ENCODE data around the gene FAM20B. TPM values are rescaled to one million over a fixed set of nuclear protein-coding genes. Genes with fewer than 3 reads are reported as not detected.

FAM20B gene
- total RNA-seq, 2 experiments from 2014 or later, result 25.5 to 27.2 TPM

GRCh38 chr1:179043907-179044306 is 18.2 kb downstream of the FAM20B start:
- no peak overlapping the region for H3K4me3 Mint-ChIP-seq
- peaks cover 3% of the 10 kb centered on the region for H3K36me3 Mint-ChIP-seq (ENCODE audit: low read depth)
- ChIA-PET CTCF (no interaction called here), POLR2A (no interaction called here)
- H3K4me1 Mint-ChIP-seq, result peaks cover 5% of the 10 kb centered on the region
- DNase-seq, result no peak
- H3K27ac Mint-ChIP-seq, result no peak overlapping the region
- no peaks in the 10 kb centered on the region for H3K9me3 Mint-ChIP-seq
- H3K27me3 Mint-ChIP-seq, result no peaks in the 10 kb centered on the region

- POLR2A ChIA-PET, result no interaction called here
- Mint-ChIP-seq H3K4me3 (no peak overlapping the region), H3K27me3 (no peaks in the 10 kb centered on the region), H3K4me1 (no peaks in the 10 kb centered on the region), H3K27ac (no peak overlapping the region), H3K36me3 (ENCODE audit: low read depth) (peaks cover 3% of the 10 kb centered on the region), H3K9me3 (no peaks in the 10 kb centered on the region)
- no peak for DNase-seq
- CTCF ChIA-PET, result interaction anchor here (1.6 kb wide), 1 partner anchor 44 kb away, joined by 4 read pairs; no protein-coding TSS in a partner anchor
Observed at GRCh38 chr1:179046808-179047635, 21.3 kb downstream of the FAM20B start.

- no peaks in the 10 kb centered on the region for H3K9me3 Mint-ChIP-seq
- DNase-seq, result no peak
- no peak overlapping the region for H3K4me3 Mint-ChIP-seq
- POLR2A ChIA-PET, result no interaction called here
- no peak overlapping the region for H3K27ac Mint-ChIP-seq
- CTCF ChIA-PET, result interaction anchor here (1.6 kb wide), 1 partner anchor 44 kb away, joined by 4 read pairs; no protein-coding TSS in a partner anchor
- H3K27me3 Mint-ChIP-seq, result no peaks in the 10 kb centered on the region
- no peaks in the 10 kb centered on the region for H3K4me1 Mint-ChIP-seq
- H3K36me3 Mint-ChIP-seq (ENCODE audit: low read depth), result peaks cover 3% of the 10 kb centered on the region
Observed at GRCh38 chr1:179047636-179047997, 21.9 kb downstream of the FAM20B start.

GRCh38 chr1:179048339-179049124 is 22.8 kb downstream of the FAM20B start:
- H3K4me3 Mint-ChIP-seq, result no peak overlapping the region
- no peaks in the 10 kb centered on the region for H3K4me1 Mint-ChIP-seq
- peaks cover 3% of the 10 kb centered on the region for H3K36me3 Mint-ChIP-seq (ENCODE audit: low read depth)
- H3K27me3 Mint-ChIP-seq, result no peaks in the 10 kb centered on the region
- POLR2A ChIA-PET, result no interaction called here
- CTCF ChIA-PET, result interaction anchor here (1.6 kb wide), 1 partner anchor 45 kb away, joined by 4 read pairs; no protein-coding TSS in a partner anchor
- H3K27ac Mint-ChIP-seq, result no peak overlapping the region
- H3K9me3 Mint-ChIP-seq, result no peaks in the 10 kb centered on the region
- DNase-seq, result no peak

GRCh38 chr1:179052776-179053175 is 27.1 kb downstream of the FAM20B start:
- H3K9me3 Mint-ChIP-seq, result no peaks in the 10 kb centered on the region
- DNase-seq, result no peak
- H3K27me3 Mint-ChIP-seq, result no peaks in the 10 kb centered on the region
- peaks cover 16% of the 10 kb centered on the region for H3K36me3 Mint-ChIP-seq (ENCODE audit: low read depth)
- H3K27ac Mint-ChIP-seq, result no peak overlapping the region
- POLR2A ChIA-PET, result no interaction called here
- no peaks in the 10 kb centered on the region for H3K4me1 Mint-ChIP-seq
- CTCF ChIA-PET, result no interaction called here
- H3K4me3 Mint-ChIP-seq, result no peak overlapping the region

GRCh38 chr1:179053486-179053885 is 27.8 kb downstream of the FAM20B start:
- DNase-seq, result no peak
- ChIA-PET CTCF (no interaction called here), POLR2A (no interaction called here)
- Mint-ChIP-seq H3K27ac (no peak overlapping the region), H3K36me3 (ENCODE audit: low read depth) (peaks cover 20% of the 10 kb centered on the region), H3K4me3 (no peak overlapping the region), H3K9me3 (no peaks in the 10 kb centered on the region), H3K27me3 (no peaks in the 10 kb centered on the region), H3K4me1 (no peaks in the 10 kb centered on the region)

- H3K27ac Mint-ChIP-seq, result no peak overlapping the region
- H3K4me1 Mint-ChIP-seq, result no peaks in the 10 kb centered on the region
- H3K4me3 Mint-ChIP-seq, result no peak overlapping the region
- H3K9me3 Mint-ChIP-seq, result no peaks in the 10 kb centered on the region
- DNase-seq, result no peak
- ChIA-PET POLR2A (no interaction called here), CTCF (interaction anchor here (0.5 kb wide), 1 partner anchor 286 kb away, joined by 3 read pairs; no protein-coding TSS in a partner anchor)
- H3K36me3 Mint-ChIP-seq (ENCODE audit: low read depth), result peaks cover 24% of the 10 kb centered on the region
- no peaks in the 10 kb centered on the region for H3K27me3 Mint-ChIP-seq
Observed at GRCh38 chr1:179055937-179056336, 30.2 kb downstream of the FAM20B start.

- Mint-ChIP-seq H3K27me3 (no peaks in the 10 kb centered on the region), H3K4me3 (no peak overlapping the region), H3K36me3 (ENCODE audit: low read depth) (peaks cover 27% of the 10 kb centered on the region), H3K9me3 (no peaks in the 10 kb centered on the region), H3K4me1 (no peaks in the 10 kb centered on the region), H3K27ac (no peak overlapping the region)
- ChIA-PET POLR2A (no interaction called here), CTCF (no interaction called here)
- DNase-seq, result no peak
Observed at GRCh38 chr1:179058487-179059483, 33.1 kb downstream of the FAM20B start.

GRCh38 chr1:179061360-179062282 is 35.9 kb downstream of the FAM20B start:
- CTCF ChIA-PET, result no interaction called here
- Mint-ChIP-seq H3K9me3 (no peaks in the 10 kb centered on the region), H3K27ac (no peak overlapping the region)

GRCh38 chr1:179066471-179066870 is 40.8 kb downstream of the FAM20B start:
- Mint-ChIP-seq H3K36me3 (ENCODE audit: low read depth) (peaks cover 9% of the 10 kb centered on the region), H3K4me1 (no peaks in the 10 kb centered on the region), H3K4me3 (no peak overlapping the region), H3K27ac (no peak overlapping the region), H3K9me3 (no peaks in the 10 kb centered on the region), H3K27me3 (no peaks in the 10 kb centered on the region)
- POLR2A ChIA-PET, result no interaction called here
- DNase-seq, result no peak
- CTCF ChIA-PET, result no interaction called here

More at GRCh38 chr1:179061360-179062282, 35.9 kb downstream of the FAM20B start:
- no peak for DNase-seq
- POLR2A ChIA-PET, result no interaction called here
- Mint-ChIP-seq H3K27me3 (no peaks in the 10 kb centered on the region), H3K36me3 (ENCODE audit: low read depth) (peaks cover 17% of the 10 kb centered on the region), H3K4me1 (no peaks in the 10 kb centered on the region), H3K4me3 (no peak overlapping the region)

GRCh38 chr1:179077396-179077795 is 51.7 kb downstream of the FAM20B start:
- POLR2A ChIA-PET, result no interaction called here
- H3K27ac Mint-ChIP-seq, result no peak overlapping the region
- H3K4me3 Mint-ChIP-seq, result no peak overlapping the region
- CTCF ChIA-PET, result interaction anchor here (1.6 kb wide), 1 partner anchor 291 kb away, joined by 4 read pairs; no protein-coding TSS in a partner anchor
- no peak for DNase-seq
- peaks cover 17% of the 10 kb centered on the region for H3K4me1 Mint-ChIP-seq
- H3K27me3 Mint-ChIP-seq, result no peaks in the 10 kb centered on the region
- peaks cover 7% of the 10 kb centered on the region for H3K36me3 Mint-ChIP-seq (ENCODE audit: low read depth)
- no peaks in the 10 kb centered on the region for H3K9me3 Mint-ChIP-seq

Data from activated CD4-positive, alpha-beta memory T cell treated with anti-CD3 and anti-CD28 coated beads, Interleukin-2, amount 10 ng/mL, durations not matched to agents 7 days and 5 days (primary cell).